H1 (cell line): ENCODE results near the gene GNG12. TPM values are rescaled to one million over a fixed set of nuclear protein-coding genes. Genes with fewer than 3 reads are reported as not detected.

Experiments
- RFX5 ChIP-seq: IDR thresholded peaks from 2 replicates; pipeline ENCODE4 v1.6.1; 2011; ENCODE audit warnings: low read depth, low read length, improper control_type of control experiment, borderline replicate concordance
- polyA plus RNA-seq, 7 experiments: library from polyadenylated mRNA; depleted of rRNA in 3 of 7; stranded (reverse) in 5 of 7; unstranded in 2 of 7; fragments of >200 nt in 5 of 7; fragments of 200-250 nt in 2 of 7; gene quantifications; 1 replicate in 5 of 7; 2 replicates in 1 of 7; 4 replicates in 1 of 7; pipeline versions ENCODE4 v1.2.1 to v1.2.3, GENCODE V29; 2011 to 2013; ENCODE audit warnings: missing spikeins in 2 of 7, mixed read lengths in 2 of 7
- total RNA-seq: library from RNA; stranded (reverse); fragmentation: NEBNext Ultra II Directional; extraction: Animal tissue kit (Norgen Biotek cat#: 25700); gene quantifications from 2 replicates; pipeline ENCODE4 v1.2.1, GENCODE V29; 2021

Gene GNG12
- total and polyA plus RNA-seq, 2 of the 8 experiments (the other 6 are each of a cell fraction or from before 2014, with no cell fraction given), result 11.4 to 35.8 TPM

DNA sequence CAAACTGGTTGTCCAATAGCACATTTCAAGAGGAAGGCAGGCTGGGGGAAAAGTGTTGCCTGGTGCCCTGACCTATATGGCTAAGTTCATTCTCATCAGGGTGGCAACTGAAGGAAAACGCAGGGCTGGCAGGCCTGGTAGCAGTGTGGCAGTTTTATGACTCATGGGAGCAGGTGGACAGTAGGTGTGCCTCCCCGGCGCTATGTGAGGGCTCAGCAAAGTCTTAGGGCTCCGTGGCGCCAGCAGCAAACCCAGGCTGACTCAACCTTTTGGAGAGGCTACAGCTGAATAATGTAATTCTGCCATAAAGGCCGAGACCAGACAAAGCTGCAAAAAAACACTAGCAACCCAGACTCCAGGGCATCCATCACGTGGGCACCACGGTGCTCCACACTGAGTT is 124.7 kb downstream of the GNG12 start (continued):
- no peak for TF ChIP-seq RFX5
